Small intestine (tissue), 7 donors: ENCODE measurements around the gene TNNT3. TPM values are rescaled to one million over a fixed set of nuclear protein-coding genes. Genes with fewer than 3 reads are reported as not detected.

Source experiments
- DNase-seq, 2 donors: peaks; one replicate each; pipeline versions ENCODE4 v3.0.0 to v3.0.0-alpha.2; 2013
- FAIRE-seq: peaks from 2 replicates; lab custom pipeline; 2012; peaks lifted over from hg19 to GRCh38; lab: Jason Lieb, UNC
- H3K27ac ChIP-seq, 3 donors: one replicate each; pipeline ENCODE4 v1.5.1; 2013; ENCODE audit warnings: low read length in 2 of 3, mild to moderate bottlenecking in 2 of 3, control low read depth in 1 of 3, inconsistent platforms in 1 of 3, low read depth in 1 of 3, moderate library complexity in 1 of 3
- H3K27me3 ChIP-seq, 3 donors: one replicate each; pipeline ENCODE4 v1.6.1; 2013; ENCODE audit warnings: low read length in 3 of 3, inconsistent platforms in 1 of 3; ENCODE audit not compliant: control insufficient read depth in 3 of 3, insufficient read depth in 3 of 3
- H3K36me3 ChIP-seq, 3 donors: one replicate each; pipeline ENCODE4 v1.6.1; 2013; ENCODE audit warnings: low read length in 3 of 3, inconsistent platforms in 1 of 3, low read depth in 1 of 3, mild to moderate bottlenecking in 1 of 3, moderate library complexity in 1 of 3; ENCODE audit not compliant: control insufficient read depth in 3 of 3, insufficient read depth in 2 of 3
- H3K4me1 ChIP-seq, 3 donors: one replicate each; pipeline ENCODE4 v1.6.1; 2013; ENCODE audit warnings: low read length in 2 of 3, inconsistent platforms in 1 of 3, low read depth in 1 of 3, mild to moderate bottlenecking in 1 of 3, moderate library complexity in 1 of 3; ENCODE audit not compliant: control insufficient read depth in 3 of 3, insufficient read depth in 2 of 3
- H3K4me3 ChIP-seq, 3 donors: one replicate each; pipeline ENCODE4 v1.5.1; 2013; ENCODE audit warnings: low read length in 3 of 3, control low read depth in 1 of 3, inconsistent platforms in 1 of 3, low read depth in 1 of 3, mild to moderate bottlenecking in 1 of 3, moderate library complexity in 1 of 3
- H3K9me3 ChIP-seq, 2 donors: one replicate each; pipeline ENCODE4 v1.6.1; 2013; ENCODE audit warnings: low read depth in 1 of 2, low read length in 1 of 2; ENCODE audit not compliant: control insufficient read depth in 2 of 2, insufficient read depth in 1 of 2
- whole genome bisulfite sequencing, 3 donors: extraction: QIAGEN DNeasy Blood & Tissue Kit; methylation state at CpG; one replicate each; pipeline ENCODE4 v1.1.7; 2013; 5-methylcytosine and 5-hydroxymethylcytosine counted together
- polyA plus RNA-seq, 4 donors: library from polyadenylated mRNA; stranded (reverse) in 3 of 4; unstranded in 1 of 4; fragments of 200-250 nt in 3 of 4; fragments of 120-200 nt in 1 of 4; gene quantifications; one replicate each; pipeline versions ENCODE4 v1.2.1 to v1.2.3, GENCODE V29; 2013
- donor health status: healthy with polysubstance abuse.
- donor health status: control.
- donor health status: control.
- donor health status: Bipolar disorder and iron deficiency.
- donor health status: healthy.

The TNNT3 gene
- polyA plus RNA-seq, 4 donors, result 0.66 to 17.7 (median 4.4) TPM

DNA sequence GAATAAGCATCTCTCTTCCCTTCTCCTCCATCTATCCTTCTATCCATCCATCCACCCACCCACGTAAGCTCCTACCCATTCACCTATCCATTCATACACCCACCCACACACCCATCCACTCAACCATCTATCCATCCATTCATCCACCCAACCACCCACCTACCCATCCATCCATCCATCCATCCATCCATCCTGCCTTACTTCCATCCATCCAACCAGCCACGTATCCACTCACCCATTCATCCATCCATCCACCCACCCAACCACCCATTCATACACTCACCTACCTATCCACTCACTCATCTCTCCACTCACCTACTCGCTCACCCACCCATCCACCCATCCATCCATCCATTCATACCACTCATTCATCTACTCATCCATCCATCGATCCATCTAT lies 13.2 kb downstream of the TNNT3 start:
- Histone ChIP-seq H3K4me3 (no peak overlapping the region), H3K9me3 (no peaks in the 10 kb centered on the region), H3K27ac (no peak overlapping the region), H3K4me1 (peaks cover 0 to 5% (median 0%) of the 10 kb centered on the region in 3 donors), H3K27me3 (peaks cover 0 to 7% (median 0%) of the 10 kb centered on the region in 3 donors), H3K36me3 (no peaks in the 10 kb centered on the region)
- FAIRE-seq, result no peak
- 93 to 97% (median 96%) methylated on average over 4 of the region's 4 CpGs for WGBS, 3 donors
- DNase-seq, result no peak

- Histone ChIP-seq H3K4me3 (no peak overlapping the region), H3K27ac (no peak overlapping the region), H3K9me3 (no peaks in the 10 kb centered on the region), H3K36me3 (no peaks in the 10 kb centered on the region), H3K27me3 (peaks cover 0 to 7% (median 0%) of the 10 kb centered on the region in 3 donors), H3K4me1 (peaks cover 0 to 5% (median 0%) of the 10 kb centered on the region in 3 donors)
- WGBS, 3 donors, result 78 to 86% (median 80%) methylated on average over 18 of the region's 18 CpGs
- FAIRE-seq, result no peak
- no peak for DNase-seq
Observed at GRCh38 chr11:1933416-1934334, 14.2 kb downstream of the TNNT3 start.

DNA sequence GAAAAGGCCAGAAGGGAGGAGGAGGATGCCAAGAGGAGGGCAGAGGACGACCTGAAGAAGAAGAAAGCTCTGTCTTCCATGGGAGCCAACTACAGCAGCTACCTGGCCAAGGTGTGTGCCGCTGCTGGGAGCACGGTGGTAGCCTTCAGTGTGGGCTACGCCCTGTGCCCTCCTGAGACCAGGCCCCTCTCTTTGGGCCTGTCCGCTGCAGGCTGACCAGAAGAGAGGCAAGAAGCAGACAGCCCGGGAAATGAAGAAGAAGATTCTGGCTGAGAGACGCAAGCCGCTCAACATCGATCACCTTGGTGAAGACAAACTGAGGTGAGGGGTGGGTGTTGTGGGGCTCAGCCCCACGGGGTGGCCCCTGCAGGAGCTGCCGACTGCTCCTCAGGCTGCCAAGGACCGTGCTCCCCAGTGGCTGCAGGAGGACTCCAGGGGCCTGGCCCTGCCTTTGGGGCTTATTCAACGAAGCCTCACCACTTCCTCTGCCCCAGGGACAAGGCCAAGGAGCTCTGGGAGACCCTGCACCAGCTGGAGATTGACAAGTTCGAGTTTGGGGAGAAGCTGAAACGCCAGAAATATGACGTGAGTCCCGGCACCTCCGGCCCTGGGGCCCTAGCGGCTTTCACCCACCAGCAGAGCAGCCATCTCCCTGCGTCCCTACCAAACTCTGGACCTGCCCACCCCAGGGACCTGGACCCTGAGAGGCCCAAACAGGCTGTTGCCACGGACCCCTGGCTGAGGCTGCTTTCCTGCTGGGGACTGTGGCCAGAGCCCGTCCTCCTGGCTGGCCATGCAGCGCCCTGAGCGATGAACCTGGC lies 15.0 kb downstream of the TNNT3 start:
- no peak overlapping the region for H3K27ac ChIP-seq
- FAIRE-seq (no peak), DNase-seq (no peak)
- H3K4me1 ChIP-seq, result peaks cover 0 to 5% (median 0%) of the 10 kb centered on the region in 3 donors
- no peaks in the 10 kb centered on the region for H3K36me3 ChIP-seq
- no peaks in the 10 kb centered on the region for H3K9me3 ChIP-seq
- peaks cover 0 to 7% (median 0%) of the 10 kb centered on the region in 3 donors for H3K27me3 ChIP-seq
- H3K4me3 ChIP-seq, result no peak overlapping the region
- WGBS, 3 donors, result 64 to 80% (median 69%) methylated on average over 23 to 24 of the region's 24 CpGs

- H3K4me3 ChIP-seq, result no peak overlapping the region
- no peak overlapping the region for H3K27ac ChIP-seq
- peaks cover 0 to 5% (median 0%) of the 10 kb centered on the region in 3 donors for H3K4me1 ChIP-seq
- H3K36me3 ChIP-seq, result no peaks in the 10 kb centered on the region
- peaks cover 0 to 7% (median 0%) of the 10 kb centered on the region in 3 donors for H3K27me3 ChIP-seq
- no peak for DNase-seq
- no peaks in the 10 kb centered on the region for H3K9me3 ChIP-seq
- FAIRE-seq, result no peak
- 81 to 87% (median 83%) methylated on average over 25 to 33 of the region's 33 CpGs for WGBS, 3 donors
Observed at GRCh38 chr11:1935156-1936071, 15.9 kb downstream of the TNNT3 start.

DNA sequence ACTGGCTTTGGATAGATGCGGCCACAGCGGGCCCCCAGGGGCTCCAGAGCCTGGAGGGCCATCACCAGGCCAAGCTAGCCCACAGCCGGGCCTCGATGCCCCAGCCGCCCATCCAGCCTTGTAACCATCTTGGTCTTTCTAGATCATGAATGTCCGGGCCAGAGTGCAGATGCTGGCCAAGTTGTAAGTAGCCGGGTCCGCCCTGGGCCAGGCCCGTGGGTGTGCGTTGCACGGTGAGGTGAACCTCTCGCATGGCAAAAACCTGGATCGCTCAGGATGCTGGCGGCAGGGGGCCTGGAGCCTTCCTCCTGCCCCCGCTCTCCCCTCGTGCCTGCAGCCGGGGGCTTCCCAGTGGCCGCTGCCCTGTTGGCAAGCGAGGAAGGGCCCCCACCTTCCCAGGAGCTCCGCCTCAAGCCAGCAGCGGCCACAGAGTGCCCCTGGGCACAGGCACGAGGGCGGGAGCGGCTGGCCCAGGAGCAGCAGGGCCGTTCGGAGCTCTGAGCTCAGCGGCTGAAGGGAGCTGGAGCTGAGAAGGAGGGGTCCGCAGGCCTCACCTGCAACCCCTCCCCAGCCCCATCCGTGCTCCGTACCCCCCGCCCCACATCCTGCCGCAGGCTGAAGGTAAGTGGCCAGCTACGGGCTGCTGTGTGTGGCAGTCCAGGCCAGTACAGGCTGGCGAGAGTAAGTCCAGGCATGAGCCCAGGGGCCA lies 16.7 kb downstream of the TNNT3 start:
- Histone ChIP-seq H3K27me3 (peaks cover 0 to 7% (median 0%) of the 10 kb centered on the region in 3 donors), H3K4me1 (peaks cover 0 to 5% (median 0%) of the 10 kb centered on the region in 3 donors), H3K36me3 (no peaks in the 10 kb centered on the region), H3K9me3 (no peaks in the 10 kb centered on the region), H3K27ac (no peak overlapping the region), H3K4me3 (no peak overlapping the region)
- DNase-seq (no peak), FAIRE-seq (no peak)
- WGBS, 3 donors, result 80 to 90% (median 84%) methylated on average over 32 to 34 of the region's 34 CpGs

GRCh38 chr11:1936781-1937615 lies 17.5 kb downstream of the TNNT3 start:
- Histone ChIP-seq H3K27me3 (peaks cover 0 to 5% (median 0%) of the 10 kb centered on the region in 3 donors), H3K9me3 (no peaks in the 10 kb centered on the region), H3K27ac (no peak overlapping the region), H3K4me3 (no peak overlapping the region), H3K36me3 (no peaks in the 10 kb centered on the region), H3K4me1 (peaks cover 0 to 2% (median 0%) of the 10 kb centered on the region in 3 donors)
- no peak for DNase-seq
- 80 to 89% (median 81%) methylated on average over 30 to 34 of the region's 34 CpGs for WGBS, 3 donors
- FAIRE-seq, result no peak
